KOPT-K1 (cell line): ENCODE data around the gene HDGFL1.

Experiments
- H3K27ac ChIP-seq: fragments of 200-600 bp; sonication (generic); 2 replicates; pipeline ENCODE4 v1.5.1; 2016; ENCODE audit warnings: antibody characterized with exemption, mild to moderate bottlenecking, low read depth, low read length; ENCODE audit not compliant: poor library complexity, severe bottlenecking
- H3K36me3 ChIP-seq: fragments of 200-600 bp; sonication (generic); 2 replicates; pipeline ENCODE4 v1.5.1; 2017; ENCODE audit warnings: antibody characterized with exemption, mild to moderate bottlenecking, low read length, moderate library complexity; ENCODE audit not compliant: insufficient read depth
- H3K9me3 ChIP-seq: fragments of 200-600 bp; sonication (generic); 2 replicates; pipeline ENCODE4 v1.5.1; 2017; ENCODE audit warnings: antibody characterized with exemption, low read length, mild to moderate bottlenecking; ENCODE audit not compliant: insufficient read depth, poor library complexity, severe bottlenecking

Gene HDGFL1

DNA sequence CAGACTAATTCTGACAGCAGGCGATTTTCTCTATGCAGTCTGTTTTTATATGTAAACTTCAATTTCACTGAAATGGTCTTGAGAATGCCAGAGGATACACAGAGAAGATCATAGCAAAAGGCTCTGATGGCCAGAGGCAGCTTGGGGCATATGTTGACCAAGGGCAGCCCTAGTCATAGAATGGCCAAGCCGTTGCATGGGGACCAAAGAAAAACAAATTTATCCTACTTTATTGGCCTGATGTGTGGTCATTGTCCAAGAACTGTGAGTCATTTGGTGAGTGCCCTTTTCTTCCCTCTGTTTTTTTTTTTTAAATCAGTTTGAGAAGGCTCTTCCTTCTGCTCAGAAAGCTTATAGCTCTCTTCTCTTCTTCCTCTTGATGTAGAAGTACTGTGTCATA, 5.8 kb downstream of the HDGFL1 start:
- Histone ChIP-seq H3K27ac (no peak overlapping the region), H3K9me3 (peaks cover under 1% of the 10 kb centered on the region), H3K36me3 (no peaks in the 10 kb centered on the region)

DNA sequence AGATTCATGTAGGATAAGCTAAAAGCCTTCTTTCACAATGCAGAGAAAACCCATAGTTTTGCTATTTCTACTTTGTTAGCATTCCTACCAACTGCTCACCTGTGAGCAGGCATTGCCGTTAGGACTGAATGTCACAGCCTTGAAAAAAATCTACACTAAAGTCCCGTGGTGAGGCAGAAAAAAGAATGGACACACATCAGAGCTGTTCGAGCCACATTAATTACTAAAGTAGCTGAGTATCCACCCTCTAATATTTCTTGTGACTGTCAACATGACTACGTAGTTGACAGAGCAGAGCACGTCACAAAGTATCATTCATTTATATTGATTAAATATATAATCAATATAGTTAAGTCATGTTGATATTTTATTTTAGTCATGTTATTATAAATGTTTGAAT, 10.1 kb downstream of the HDGFL1 start:
- H3K9me3 ChIP-seq = no peaks in the 10 kb centered on the region
- H3K27ac ChIP-seq = no peak overlapping the region
- no peaks in the 10 kb centered on the region for H3K36me3 ChIP-seq

DNA sequence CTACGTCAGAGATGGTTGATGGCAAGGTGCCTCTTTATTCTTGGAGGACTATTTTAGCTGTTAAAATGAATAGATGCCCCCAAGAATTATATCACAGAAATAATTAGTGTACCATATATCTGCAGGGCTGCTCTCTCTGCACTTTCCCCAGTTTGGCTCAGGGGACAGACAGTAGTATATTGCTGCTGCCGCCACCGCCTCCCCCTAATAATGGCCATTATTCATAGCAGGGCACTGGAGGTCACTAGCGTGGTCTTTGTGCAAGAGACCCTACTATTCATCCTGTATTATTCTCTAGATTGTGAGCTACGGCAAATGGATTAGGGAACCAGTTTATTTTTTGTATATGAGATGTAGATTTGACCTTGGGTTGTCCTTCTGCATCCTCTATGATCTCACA, 11.0 kb downstream of the HDGFL1 start:
- Histone ChIP-seq H3K9me3 (no peaks in the 10 kb centered on the region), H3K36me3 (no peaks in the 10 kb centered on the region), H3K27ac (no peak overlapping the region)

DNA sequence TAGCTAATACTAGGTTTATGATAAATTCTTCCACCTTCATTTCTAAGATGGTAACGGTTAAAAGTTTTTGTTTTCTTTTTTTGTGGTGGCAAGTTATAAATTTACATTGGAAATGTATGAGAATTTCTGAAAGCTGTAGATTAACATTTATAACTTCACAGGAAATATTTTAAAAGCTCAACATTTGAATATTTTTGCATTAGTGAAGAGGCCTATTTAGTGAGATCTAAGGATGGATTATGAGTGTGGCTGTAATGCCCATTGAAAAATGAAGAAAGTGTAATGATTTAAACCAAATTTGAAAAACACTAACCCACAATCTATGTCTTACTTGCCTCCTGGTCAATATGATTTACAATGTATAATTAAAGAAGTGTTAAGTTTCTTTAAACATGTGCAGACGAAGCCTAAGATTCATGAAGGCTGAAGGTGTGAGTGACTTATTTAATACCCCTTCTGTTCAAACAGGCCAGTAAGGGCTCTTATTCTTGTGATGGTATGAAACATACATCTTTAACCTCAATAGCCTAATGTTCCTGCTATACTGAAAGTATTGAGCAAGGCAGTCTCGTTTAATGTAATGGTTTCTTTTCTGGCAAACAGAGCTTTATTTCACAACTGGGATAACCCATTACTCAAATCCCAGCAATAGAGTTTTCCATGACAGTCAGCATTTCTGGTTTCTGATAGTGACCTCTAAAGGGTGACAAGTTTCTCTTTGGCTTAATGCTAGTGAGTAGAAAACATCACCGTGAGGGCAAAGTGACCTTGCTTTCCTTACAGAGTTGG, 13.2 kb downstream of the HDGFL1 start:
- no peak overlapping the region for H3K27ac ChIP-seq
- H3K36me3 ChIP-seq = no peaks in the 10 kb centered on the region
- H3K9me3 ChIP-seq = no peaks in the 10 kb centered on the region

DNA sequence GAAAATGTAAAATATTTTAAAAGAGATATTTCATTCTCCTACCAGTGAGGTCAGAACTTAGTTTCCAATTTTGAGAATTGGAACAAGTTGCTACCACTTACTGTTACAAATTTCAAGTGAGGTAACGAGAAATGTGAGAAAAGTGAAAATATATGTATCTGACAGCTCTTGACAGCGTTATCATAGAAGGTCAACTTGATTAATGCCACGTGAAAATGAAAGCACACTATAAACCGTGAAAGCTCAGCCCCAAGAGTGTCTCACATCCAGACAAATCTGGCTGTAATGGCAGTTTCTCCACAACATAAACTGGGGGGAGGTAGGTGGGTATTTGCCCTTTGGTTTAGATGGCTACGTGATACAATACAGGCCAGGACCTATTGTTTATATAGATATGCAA, 13.9 kb downstream of the HDGFL1 start:
- Histone ChIP-seq H3K27ac (no peak overlapping the region), H3K9me3 (no peaks in the 10 kb centered on the region), H3K36me3 (no peaks in the 10 kb centered on the region)

DNA sequence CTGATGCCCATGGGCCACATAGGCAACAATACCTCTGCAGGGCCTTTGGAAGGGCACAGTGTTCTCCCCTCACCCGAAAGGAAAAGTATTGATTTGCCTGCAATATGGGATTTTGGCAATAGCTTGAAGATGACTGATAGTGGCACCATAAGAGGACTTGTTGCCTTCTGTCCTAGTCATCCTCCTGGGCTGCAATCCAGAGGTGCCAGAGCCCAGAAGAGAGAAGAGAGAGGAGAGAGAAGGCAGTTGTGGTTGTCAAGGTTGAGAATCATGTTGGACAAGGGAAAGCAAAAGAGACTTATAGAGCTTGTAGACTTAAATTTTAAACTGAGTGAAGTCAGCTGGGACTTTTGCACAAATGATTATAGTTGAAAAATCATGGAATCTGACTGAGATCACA, 14.6 kb downstream of the HDGFL1 start:
- Histone ChIP-seq H3K9me3 (no peaks in the 10 kb centered on the region), H3K36me3 (no peaks in the 10 kb centered on the region), H3K27ac (no peak overlapping the region)

DNA sequence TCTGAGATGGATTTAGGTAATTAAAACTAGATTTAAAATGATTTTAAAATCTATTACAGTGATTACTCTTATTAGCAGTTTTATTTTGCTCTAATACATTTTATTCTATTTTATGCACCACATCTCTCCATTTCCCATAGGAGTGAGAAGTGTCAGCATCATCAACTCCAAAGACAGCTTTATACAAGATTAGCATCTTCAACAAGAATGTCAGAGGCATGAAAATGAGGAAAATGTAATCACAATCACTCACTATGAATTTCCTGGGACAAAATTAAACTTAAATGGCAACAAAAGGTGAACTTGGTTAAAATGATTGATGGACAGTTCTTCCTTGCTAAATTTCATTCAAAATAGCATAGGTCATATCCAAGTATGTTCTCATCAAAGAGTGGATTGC, 19.8 kb downstream of the HDGFL1 start:
- no peaks in the 10 kb centered on the region for H3K36me3 ChIP-seq
- no peak overlapping the region for H3K27ac ChIP-seq
- no peaks in the 10 kb centered on the region for H3K9me3 ChIP-seq

DNA sequence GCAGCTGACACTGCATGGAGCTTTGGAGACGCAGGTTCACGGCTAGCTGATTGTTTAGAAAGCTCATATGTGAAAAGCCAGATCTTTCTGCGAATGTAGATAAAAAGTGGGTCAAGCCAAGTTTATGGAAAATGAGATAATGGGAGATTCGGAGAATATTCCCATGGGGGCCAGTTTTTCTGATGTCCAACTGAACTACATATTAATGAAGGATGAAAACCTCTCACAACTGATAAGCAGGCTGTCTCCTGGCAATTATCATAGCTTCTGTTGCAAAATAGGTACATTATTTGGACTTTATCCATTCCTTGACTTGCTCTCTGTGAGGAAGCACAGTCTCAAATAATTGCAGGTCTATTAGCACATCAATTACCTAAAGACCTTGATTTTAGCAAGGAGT, 21.1 kb downstream of the HDGFL1 start:
- H3K9me3 ChIP-seq = no peaks in the 10 kb centered on the region
- H3K36me3 ChIP-seq = no peaks in the 10 kb centered on the region
- H3K27ac ChIP-seq = no peak overlapping the region

DNA sequence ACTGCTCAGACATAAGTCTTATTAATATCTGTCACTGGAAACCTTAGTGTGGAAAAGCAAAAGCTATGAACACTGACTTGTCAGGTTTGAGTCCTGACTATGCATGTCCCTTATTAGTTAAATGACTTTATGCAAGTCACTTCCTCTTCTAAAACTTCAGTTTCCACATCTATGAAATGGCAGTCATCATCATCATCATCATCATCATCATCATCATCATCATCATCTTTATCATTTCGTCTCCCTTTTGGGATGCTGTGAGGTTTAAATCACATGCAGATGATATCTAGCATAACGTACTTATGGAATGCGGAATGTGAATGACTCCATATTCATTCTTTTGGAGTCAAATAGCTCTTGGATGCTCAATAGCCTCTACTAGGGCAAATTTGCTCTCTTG, 24.5 kb downstream of the HDGFL1 start:
- Histone ChIP-seq H3K27ac (no peak overlapping the region), H3K9me3 (no peaks in the 10 kb centered on the region), H3K36me3 (no peaks in the 10 kb centered on the region)

DNA sequence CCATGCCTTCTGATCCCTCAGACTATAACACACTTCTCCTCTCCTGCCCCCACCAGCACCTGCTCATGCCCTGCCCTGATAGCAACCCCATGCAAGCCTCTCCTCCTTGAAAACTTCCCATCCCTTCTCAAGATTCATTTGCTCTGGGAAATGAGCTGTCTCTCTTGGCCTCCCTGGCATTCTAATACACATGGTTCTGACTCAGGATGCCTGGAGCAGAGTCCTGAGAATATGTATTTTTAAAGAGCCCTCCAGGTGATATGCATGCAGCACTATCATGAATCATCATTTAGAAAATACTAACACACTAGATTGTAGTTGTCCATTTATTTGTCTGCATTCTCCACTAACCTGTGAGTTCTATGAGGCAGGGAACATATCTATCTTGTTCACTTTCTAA, 26.6 kb downstream of the HDGFL1 start:
- Histone ChIP-seq H3K9me3 (peaks cover 1% of the 10 kb centered on the region), H3K27ac (no peak overlapping the region), H3K36me3 (no peaks in the 10 kb centered on the region)

DNA sequence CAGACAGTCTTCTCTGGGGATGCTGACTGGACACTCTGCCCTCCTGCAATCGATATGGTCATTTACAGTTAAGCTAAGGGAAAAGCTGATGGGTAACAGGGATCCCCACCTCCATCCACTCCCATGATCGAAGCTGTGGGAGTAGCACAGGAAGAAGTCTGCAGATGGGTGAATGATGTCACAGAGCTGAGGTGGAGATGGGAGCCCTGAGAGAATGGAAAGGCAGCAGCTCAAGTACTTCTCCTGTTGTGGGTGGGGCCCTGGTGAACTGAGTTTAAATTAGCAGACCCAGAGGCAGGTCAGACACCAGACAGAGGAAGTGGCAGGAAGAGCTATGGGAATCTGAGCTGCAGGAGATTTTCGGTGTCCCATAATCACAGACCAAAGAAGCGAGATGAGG, 29.0 kb downstream of the HDGFL1 start:
- Histone ChIP-seq H3K27ac (no peak overlapping the region), H3K9me3 (peaks cover 6% of the 10 kb centered on the region), H3K36me3 (no peaks in the 10 kb centered on the region)

DNA sequence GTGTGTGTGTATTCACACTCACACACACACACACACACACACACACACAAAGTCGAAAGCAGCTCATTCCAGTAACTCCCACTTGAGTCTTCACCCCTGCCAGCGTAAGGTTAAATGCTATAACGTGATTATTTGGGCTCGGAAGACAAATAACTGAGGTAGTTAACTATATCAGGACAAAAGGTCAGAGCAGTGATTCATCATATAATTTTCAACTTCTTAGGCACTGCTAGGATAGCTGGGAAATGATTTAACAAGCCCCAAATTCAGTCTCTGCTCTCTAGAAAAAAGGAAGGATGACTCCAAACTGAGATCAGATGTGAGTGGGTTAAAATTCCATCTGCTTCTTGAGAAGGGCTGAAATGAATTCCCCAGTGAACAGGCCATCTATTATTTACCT, 30.7 kb downstream of the HDGFL1 start:
- peaks cover 6% of the 10 kb centered on the region for H3K9me3 ChIP-seq
- H3K36me3 ChIP-seq = no peaks in the 10 kb centered on the region
- H3K27ac ChIP-seq = no peak overlapping the region

DNA sequence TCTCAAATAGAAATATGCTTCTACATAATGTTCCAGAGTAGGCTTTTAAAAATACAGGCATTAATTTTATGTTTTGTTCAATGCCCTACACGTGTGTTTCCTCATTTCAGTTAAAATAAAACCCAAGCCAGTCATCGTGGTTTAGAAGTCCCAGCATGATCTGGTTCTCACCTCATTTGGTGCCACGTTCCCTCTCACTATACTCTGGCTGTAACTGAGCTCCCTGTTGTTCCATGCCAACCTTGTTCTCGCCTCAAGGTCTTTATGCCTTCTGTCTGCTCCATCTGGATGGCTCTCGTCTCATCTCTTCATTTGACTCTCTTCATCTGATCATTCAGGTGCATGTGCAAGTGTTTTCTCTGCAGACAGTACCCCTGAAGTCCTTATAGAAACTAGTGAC, 32.6 kb downstream of the HDGFL1 start:
- Histone ChIP-seq H3K9me3 (peaks cover 6% of the 10 kb centered on the region), H3K27ac (no peak overlapping the region), H3K36me3 (no peaks in the 10 kb centered on the region)

DNA sequence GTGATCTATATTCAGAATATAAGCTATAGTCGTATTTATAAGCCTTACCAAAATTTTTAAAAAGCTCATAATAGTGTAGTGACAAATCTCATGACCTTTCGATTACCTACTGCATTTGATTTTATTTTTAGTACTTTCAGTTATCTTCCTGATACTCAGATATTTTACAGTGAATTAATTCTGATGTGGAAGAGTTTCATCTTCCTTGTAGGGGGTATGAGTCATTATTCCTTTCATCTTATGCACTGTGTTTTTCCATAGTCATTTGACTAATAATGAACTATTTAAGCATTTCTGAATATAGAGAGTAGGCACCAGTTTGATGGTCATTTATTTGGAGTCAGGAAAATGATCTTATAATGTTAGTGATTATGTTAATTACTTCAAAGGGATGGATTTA, 36.4 kb downstream of the HDGFL1 start:
- no peaks in the 10 kb centered on the region for H3K36me3 ChIP-seq
- H3K9me3 ChIP-seq = peaks cover 6% of the 10 kb centered on the region
- no peak overlapping the region for H3K27ac ChIP-seq

DNA sequence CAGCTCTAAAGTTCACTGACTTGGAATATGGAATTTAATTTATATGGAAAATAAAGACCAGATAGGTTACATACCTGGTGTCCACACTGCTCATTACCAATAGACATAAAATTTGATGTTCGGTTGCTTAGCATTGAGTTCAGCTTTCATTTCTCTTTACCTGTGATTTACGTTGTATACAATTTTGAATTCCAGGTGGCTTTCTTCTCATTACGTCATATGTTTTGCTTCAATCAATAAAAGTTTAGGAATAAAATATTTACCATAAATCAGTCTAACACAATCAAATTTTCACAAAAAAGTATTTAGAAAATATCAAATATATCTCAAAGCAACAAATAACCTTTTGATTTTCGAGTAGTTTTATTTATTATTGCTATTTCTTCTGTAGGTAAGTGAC, 40.8 kb downstream of the HDGFL1 start:
- Histone ChIP-seq H3K27ac (no peak overlapping the region), H3K36me3 (no peaks in the 10 kb centered on the region), H3K9me3 (no peaks in the 10 kb centered on the region)

DNA sequence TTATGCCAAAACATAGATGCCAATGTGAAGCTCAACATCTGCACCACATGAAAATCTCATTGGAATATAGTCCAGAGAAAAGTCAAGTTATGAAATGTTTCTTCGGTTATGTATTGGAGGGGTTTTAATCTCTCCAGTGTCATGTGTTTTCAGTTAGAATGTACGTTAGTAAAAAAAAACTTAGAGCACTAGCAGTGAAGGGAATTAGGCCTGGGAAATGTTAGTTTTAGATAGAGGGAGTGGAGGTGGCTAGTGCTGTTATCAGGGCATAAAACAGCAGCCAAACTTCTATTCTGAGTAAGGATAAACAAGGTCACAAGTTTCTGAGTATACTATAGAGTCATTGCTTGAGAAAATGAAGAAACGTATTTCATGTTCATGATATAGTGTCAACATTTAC, 42.9 kb downstream of the HDGFL1 start:
- Histone ChIP-seq H3K36me3 (no peaks in the 10 kb centered on the region), H3K9me3 (peaks cover 4% of the 10 kb centered on the region), H3K27ac (no peak overlapping the region)
